WTC11 (cell line): ENCODE data around the gene DNMT3A. TPM values are rescaled to one million over a fixed set of nuclear protein-coding genes. Genes with fewer than 3 reads are reported as not detected.

Source experiments
- ATAC-seq: fragments of 200-7000 bp; cut with Tn5 transposase; 2 replicates; pipeline ENCODE4 v1.10.0; 2021; ENCODE audit warnings: mild to moderate bottlenecking, moderate library complexity
- CTCF ChIA-PET: fragments of 300-600 bp; sonication (Branson Sonifier 250); formaldehyde crosslinking; loops from one replicate; lab custom pipeline; 2021; ENCODE audit warnings: antibody characterized with exemption; lab: Charles Lee
- POLR2A ChIA-PET: fragments of 350-600 bp; sonication (Branson Sonifier 250); formaldehyde crosslinking; loops from one replicate; lab custom pipeline; 2021; ENCODE audit warnings: antibody characterized with exemption; lab: Charles Lee
- DNase-seq: peaks from one replicate; pipeline ENCODE4 v3.0.0; 2021; ENCODE audit warnings: low spot score
- H3K27ac Mint-ChIP-seq: 2 replicates; pipeline ENCODE4 v1.8.0; 2021; ENCODE audit warnings: mixed read lengths
- H3K27me3 Mint-ChIP-seq: 2 replicates; pipeline ENCODE4 v1.8.0; 2021; ENCODE audit warnings: low read depth, mild to moderate bottlenecking, moderate library complexity, mixed read lengths
- H3K36me3 Mint-ChIP-seq: 2 replicates; pipeline ENCODE4 v1.8.0; 2021; ENCODE audit warnings: mixed read lengths
- H3K4me1 Mint-ChIP-seq: 2 replicates; pipeline ENCODE4 v1.8.0; 2022; ENCODE audit warnings: mixed read lengths
- H3K4me3 Mint-ChIP-seq: 2 replicates; pipeline ENCODE4 v1.8.0; 2021; ENCODE audit warnings: mild to moderate bottlenecking, moderate library complexity, mixed read lengths
- H3K9me3 Mint-ChIP-seq: 2 replicates; pipeline ENCODE4 v1.8.0; 2021; ENCODE audit warnings: mixed read lengths
- ESRRA ChIP-seq: sonication (generic); formaldehyde crosslinking; IDR thresholded peaks from 2 replicates; pipeline ENCODE4 v1.8.1; 2022; ENCODE audit warnings: mild to moderate bottlenecking, missing genetic modification reagents, borderline replicate concordance
- FOXP1 ChIP-seq: sonication (generic); formaldehyde crosslinking; IDR thresholded peaks from 2 replicates; pipeline ENCODE4 v1.8.0; 2022; ENCODE audit warnings: missing genetic modification reagents, mild to moderate bottlenecking, moderate library complexity, borderline replicate concordance
- IRF1 ChIP-seq: sonication (generic); formaldehyde crosslinking; IDR thresholded peaks from 2 replicates; pipeline ENCODE4 v1.8.0; 2023; ENCODE audit warnings: missing genetic modification reagents
- IRF2 ChIP-seq: sonication (generic); formaldehyde crosslinking; IDR thresholded peaks from 2 replicates; pipeline ENCODE4 v1.8.0; 2022; ENCODE audit warnings: low read depth, missing genetic modification reagents, borderline replicate concordance
- JUN ChIP-seq: sonication (generic); formaldehyde crosslinking; IDR thresholded peaks from 2 replicates; pipeline ENCODE4 v1.8.0; 2023; ENCODE audit warnings: mild to moderate bottlenecking, missing genetic modification reagents
- KAT7 ChIP-seq: sonication (generic); formaldehyde crosslinking; IDR thresholded peaks from 2 replicates; pipeline ENCODE4 v1.8.1; 2023; ENCODE audit warnings: missing genetic modification reagents, mild to moderate bottlenecking, borderline replicate concordance
- MXD4 ChIP-seq: fragments of 250-450 bp; sonication (Bioruptor Pico); IDR thresholded peaks from 2 replicates; pipeline ENCODE4 v1.8.0; 2021; ENCODE audit warnings: mild to moderate bottlenecking, moderate library complexity, borderline replicate concordance
- RORB ChIP-seq: fragments of 250-450 bp; sonication (Bioruptor Pico); IDR thresholded peaks from 2 replicates; pipeline ENCODE4 v1.9.0; 2021; ENCODE audit warnings: mild to moderate bottlenecking
- SP1 ChIP-seq: sonication (generic); formaldehyde crosslinking; conservative IDR thresholded peaks from 2 replicates; pipeline ENCODE4 v1.8.1; 2022; ENCODE audit warnings: missing genetic modification reagents
- TEAD4 ChIP-seq: sonication (generic); formaldehyde crosslinking; IDR thresholded peaks from 2 replicates; pipeline ENCODE4 v1.8.0; 2022; ENCODE audit warnings: mild to moderate bottlenecking, missing genetic modification reagents
- TP53 ChIP-seq: sonication (generic); formaldehyde crosslinking; IDR thresholded peaks from 2 replicates; pipeline ENCODE4 v1.8.1; 2023; ENCODE audit warnings: mild to moderate bottlenecking, missing genetic modification reagents
- ZNF263 ChIP-seq: sonication (generic); formaldehyde crosslinking; IDR thresholded peaks from 2 replicates; pipeline ENCODE4 v1.8.1; 2022; ENCODE audit warnings: low read depth, mild to moderate bottlenecking, moderate library complexity, missing genetic modification reagents
- ZNF532 ChIP-seq: fragments of 250-450 bp; sonication (Bioruptor Pico); IDR thresholded peaks from 2 replicates; pipeline ENCODE4 v1.9.0; 2021; ENCODE audit warnings: mild to moderate bottlenecking, borderline replicate concordance
- total RNA-seq: library from RNA; stranded (reverse); gene quantifications from 3 replicates; pipeline ENCODE4 v1.2.3, GENCODE V29; 2021
- TF ChIP-seq, protein P1 (sequence below): sonication (generic); formaldehyde crosslinking; IDR thresholded peaks from 2 replicates; pipeline ENCODE4 v1.8.0; 2023; ENCODE audit warnings: mild to moderate bottlenecking, missing genetic modification reagents
- TF ChIP-seq, protein P2 (sequence below): sonication (generic); formaldehyde crosslinking; IDR thresholded peaks from 2 replicates; pipeline ENCODE4 v1.8.0; 2023; ENCODE audit warnings: missing genetic modification reagents, mild to moderate bottlenecking, borderline replicate concordance
- TF ChIP-seq, protein P3 (sequence below): sonication (generic); formaldehyde crosslinking; IDR thresholded peaks from 2 replicates; pipeline ENCODE4 v1.8.1; 2023; ENCODE audit warnings: mild to moderate bottlenecking, missing genetic modification reagents

The DNMT3A gene
- total RNA-seq, 1 experiment from 2014 or later, result 154 TPM

DNA sequence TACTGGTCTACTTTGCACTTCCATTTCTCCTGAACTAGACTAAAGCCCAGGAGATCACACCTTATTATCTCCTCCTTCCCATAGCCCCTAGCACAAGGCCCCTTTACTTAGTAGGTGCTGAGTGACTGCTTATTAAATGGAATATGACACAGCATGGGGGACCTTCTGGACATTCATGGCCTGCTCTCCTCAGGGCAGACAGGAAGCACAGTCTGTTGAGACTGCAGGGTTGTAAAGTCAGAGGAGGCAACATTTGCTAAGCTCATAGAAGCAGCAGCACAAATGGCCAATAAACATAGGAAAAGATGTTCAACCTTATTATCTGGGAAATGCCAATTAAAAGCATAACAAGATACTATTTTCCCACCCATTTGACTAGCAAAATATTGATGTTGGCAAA is 75.3 kb downstream of the DNMT3A start:
- TF ChIP-seq ESRRA (CRISPR knock-in tag) (no peak), TP53 (CRISPR knock-in tag) (no peak), KAT7 (CRISPR knock-in tag) (no peak), JUN (CRISPR knock-in tag) (no peak), TEAD4 (no peak), SP1 (CRISPR knock-in tag) (no peak), IRF2 (CRISPR knock-in tag) (no peak), ZNF263 (CRISPR knock-in tag) (no peak), IRF1 (CRISPR knock-in tag) (no peak), FOXP1 (CRISPR knock-in tag) (no peak), RORB (CRISPR knock-in tag) (no peak), ZNF532 (CRISPR knock-in tag) (no peak), MXD4 (CRISPR knock-in tag) (no peak)
- TF ChIP-seq, protein P1, sequence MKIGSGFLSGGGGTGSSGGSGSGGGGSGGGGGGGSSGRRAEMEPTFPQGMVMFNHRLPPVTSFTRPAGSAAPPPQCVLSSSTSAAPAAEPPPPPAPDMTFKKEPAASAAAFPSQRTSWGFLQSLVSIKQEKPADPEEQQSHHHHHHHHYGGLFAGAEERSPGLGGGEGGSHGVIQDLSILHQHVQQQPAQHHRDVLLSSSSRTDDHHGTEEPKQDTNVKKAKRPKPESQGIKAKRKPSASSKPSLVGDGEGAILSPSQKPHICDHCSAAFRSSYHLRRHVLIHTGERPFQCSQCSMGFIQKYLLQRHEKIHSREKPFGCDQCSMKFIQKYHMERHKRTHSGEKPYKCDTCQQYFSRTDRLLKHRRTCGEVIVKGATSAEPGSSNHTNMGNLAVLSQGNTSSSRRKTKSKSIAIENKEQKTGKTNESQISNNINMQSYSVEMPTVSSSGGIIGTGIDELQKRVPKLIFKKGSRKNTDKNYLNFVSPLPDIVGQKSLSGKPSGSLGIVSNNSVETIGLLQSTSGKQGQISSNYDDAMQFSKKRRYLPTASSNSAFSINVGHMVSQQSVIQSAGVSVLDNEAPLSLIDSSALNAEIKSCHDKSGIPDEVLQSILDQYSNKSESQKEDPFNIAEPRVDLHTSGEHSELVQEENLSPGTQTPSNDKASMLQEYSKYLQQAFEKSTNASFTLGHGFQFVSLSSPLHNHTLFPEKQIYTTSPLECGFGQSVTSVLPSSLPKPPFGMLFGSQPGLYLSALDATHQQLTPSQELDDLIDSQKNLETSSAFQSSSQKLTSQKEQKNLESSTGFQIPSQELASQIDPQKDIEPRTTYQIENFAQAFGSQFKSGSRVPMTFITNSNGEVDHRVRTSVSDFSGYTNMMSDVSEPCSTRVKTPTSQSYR (CRISPR knock-in tag), result no peak
- TF ChIP-seq, protein P2, sequence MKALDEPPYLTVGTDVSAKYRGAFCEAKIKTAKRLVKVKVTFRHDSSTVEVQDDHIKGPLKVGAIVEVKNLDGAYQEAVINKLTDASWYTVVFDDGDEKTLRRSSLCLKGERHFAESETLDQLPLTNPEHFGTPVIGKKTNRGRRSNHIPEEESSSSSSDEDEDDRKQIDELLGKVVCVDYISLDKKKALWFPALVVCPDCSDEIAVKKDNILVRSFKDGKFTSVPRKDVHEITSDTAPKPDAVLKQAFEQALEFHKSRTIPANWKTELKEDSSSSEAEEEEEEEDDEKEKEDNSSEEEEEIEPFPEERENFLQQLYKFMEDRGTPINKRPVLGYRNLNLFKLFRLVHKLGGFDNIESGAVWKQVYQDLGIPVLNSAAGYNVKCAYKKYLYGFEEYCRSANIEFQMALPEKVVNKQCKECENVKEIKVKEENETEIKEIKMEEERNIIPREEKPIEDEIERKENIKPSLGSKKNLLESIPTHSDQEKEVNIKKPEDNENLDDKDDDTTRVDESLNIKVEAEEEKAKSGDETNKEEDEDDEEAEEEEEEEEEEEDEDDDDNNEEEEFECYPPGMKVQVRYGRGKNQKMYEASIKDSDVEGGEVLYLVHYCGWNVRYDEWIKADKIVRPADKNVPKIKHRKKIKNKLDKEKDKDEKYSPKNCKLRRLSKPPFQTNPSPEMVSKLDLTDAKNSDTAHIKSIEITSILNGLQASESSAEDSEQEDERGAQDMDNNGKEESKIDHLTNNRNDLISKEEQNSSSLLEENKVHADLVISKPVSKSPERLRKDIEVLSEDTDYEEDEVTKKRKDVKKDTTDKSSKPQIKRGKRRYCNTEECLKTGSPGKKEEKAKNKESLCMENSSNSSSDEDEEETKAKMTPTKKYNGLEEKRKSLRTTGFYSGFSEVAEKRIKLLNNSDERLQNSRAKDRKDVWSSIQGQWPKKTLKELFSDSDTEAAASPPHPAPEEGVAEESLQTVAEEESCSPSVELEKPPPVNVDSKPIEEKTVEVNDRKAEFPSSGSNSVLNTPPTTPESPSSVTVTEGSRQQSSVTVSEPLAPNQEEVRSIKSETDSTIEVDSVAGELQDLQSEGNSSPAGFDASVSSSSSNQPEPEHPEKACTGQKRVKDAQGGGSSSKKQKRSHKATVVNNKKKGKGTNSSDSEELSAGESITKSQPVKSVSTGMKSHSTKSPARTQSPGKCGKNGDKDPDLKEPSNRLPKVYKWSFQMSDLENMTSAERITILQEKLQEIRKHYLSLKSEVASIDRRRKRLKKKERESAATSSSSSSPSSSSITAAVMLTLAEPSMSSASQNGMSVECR (CRISPR knock-in tag), result no peak
- TF ChIP-seq, protein P3, sequence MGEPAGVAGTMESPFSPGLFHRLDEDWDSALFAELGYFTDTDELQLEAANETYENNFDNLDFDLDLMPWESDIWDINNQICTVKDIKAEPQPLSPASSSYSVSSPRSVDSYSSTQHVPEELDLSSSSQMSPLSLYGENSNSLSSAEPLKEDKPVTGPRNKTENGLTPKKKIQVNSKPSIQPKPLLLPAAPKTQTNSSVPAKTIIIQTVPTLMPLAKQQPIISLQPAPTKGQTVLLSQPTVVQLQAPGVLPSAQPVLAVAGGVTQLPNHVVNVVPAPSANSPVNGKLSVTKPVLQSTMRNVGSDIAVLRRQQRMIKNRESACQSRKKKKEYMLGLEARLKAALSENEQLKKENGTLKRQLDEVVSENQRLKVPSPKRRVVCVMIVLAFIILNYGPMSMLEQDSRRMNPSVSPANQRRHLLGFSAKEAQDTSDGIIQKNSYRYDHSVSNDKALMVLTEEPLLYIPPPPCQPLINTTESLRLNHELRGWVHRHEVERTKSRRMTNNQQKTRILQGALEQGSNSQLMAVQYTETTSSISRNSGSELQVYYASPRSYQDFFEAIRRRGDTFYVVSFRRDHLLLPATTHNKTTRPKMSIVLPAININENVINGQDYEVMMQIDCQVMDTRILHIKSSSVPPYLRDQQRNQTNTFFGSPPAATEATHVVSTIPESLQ (CRISPR knock-in tag), result no peak
- CTCF ChIA-PET, result interaction anchor here (1.1 to 2.1 kb wide), 2 partner anchors 10 to 17 kb away, joined by 4 to 7 read pairs; no protein-coding TSS in a partner anchor
- no peak overlapping the region for H3K4me3 Mint-ChIP-seq
- peaks cover 60% of the 10 kb centered on the region for H3K4me1 Mint-ChIP-seq
- ATAC-seq (no peak), DNase-seq (no peak)
- H3K27ac Mint-ChIP-seq, result no peak overlapping the region
- no peaks in the 10 kb centered on the region for H3K9me3 Mint-ChIP-seq
- POLR2A ChIA-PET, result no interaction called here
- no peaks in the 10 kb centered on the region for H3K36me3 Mint-ChIP-seq
- H3K27me3 Mint-ChIP-seq, result no peaks in the 10 kb centered on the region
